SH-SY5Y (cell line): ENCODE measurements around the gene UBE2F.

Experiments used
- GATA2 ChIP-seq: IDR thresholded peaks from 2 replicates; pipeline ENCODE4 v1.6.1; 2011; ENCODE audit warnings: mild to moderate bottlenecking, low read depth, low read length
- GATA3 ChIP-seq: IDR thresholded peaks from 2 replicates; pipeline ENCODE4 v1.6.1; 2011; ENCODE audit warnings: low read depth, mild to moderate bottlenecking, low read length, moderate library complexity

GRCh38 chr2:238042849-238043584 lies 76.2 kb downstream of the UBE2F start:
- no peak for TF ChIP-seq GATA2
- TF ChIP-seq GATA3, result no peak
